Naive B cell (primary cell): ENCODE measurements around the gene ERMP1. TPM values are rescaled to one million over a fixed set of nuclear protein-coding genes. Genes with fewer than 3 reads are reported as not detected.
A peak's percentile ranks its signal among the peaks of the same experiment; 100 is the strongest.
"Not testable (repeated sequence)": the region's sequence is repeated elsewhere in the genome, so short reads cannot be mapped to it uniquely, and the experiment has no call there.

Experiments used
- ATAC-seq, 2 donors: fragments of 150-1000 bp; cut with Tn5 transposase; 2 replicates each; pipeline ENCODE4 v1.10.0; 2021; ENCODE audit warnings: low read depth in 2 of 2, mild to moderate bottlenecking in 2 of 2, moderate library complexity in 2 of 2
- DNase-seq: peaks from one replicate; pipeline ENCODE4 v3.0.0; 2022
- H3K27ac Mint-ChIP-seq, 6 donors: one replicate each; pipeline ENCODE4 v1.8.0; 2020 to 2022; ENCODE audit warnings: mild to moderate bottlenecking in 6 of 6, mixed read lengths in 6 of 6, moderate library complexity in 5 of 6, inconsistent platforms in 2 of 6
- H3K27me3 Mint-ChIP-seq, 3 donors: one replicate each; pipeline ENCODE4 v1.8.0; 2021 to 2022; ENCODE audit warnings: mixed read lengths in 3 of 3, mild to moderate bottlenecking in 1 of 3
- H3K36me3 Mint-ChIP-seq, 2 donors: one replicate each; pipeline ENCODE4 v1.8.0; 2020 to 2022; ENCODE audit warnings: mixed read lengths in 2 of 2, inconsistent platforms in 1 of 2, mild to moderate bottlenecking in 1 of 2
- H3K4me1 Mint-ChIP-seq, 3 donors: one replicate each; pipeline ENCODE4 v1.8.0; 2020 to 2022; ENCODE audit warnings: mixed read lengths in 3 of 3, inconsistent platforms in 1 of 3, mild to moderate bottlenecking in 1 of 3, moderate library complexity in 1 of 3
- H3K4me3 Mint-ChIP-seq, 8 donors: one replicate each; pipeline ENCODE4 v1.8.0; 2020 to 2022; ENCODE audit warnings: mild to moderate bottlenecking in 8 of 8, mixed read lengths in 8 of 8, moderate library complexity in 8 of 8, inconsistent platforms in 2 of 8
- H3K9me3 Mint-ChIP-seq, 7 donors: one replicate each; pipeline ENCODE4 v1.8.0; 2020 to 2022; ENCODE audit warnings: mixed read lengths in 7 of 7, mild to moderate bottlenecking in 5 of 7, inconsistent platforms in 2 of 7, moderate library complexity in 1 of 7
- polyA plus RNA-seq, 6 donors: library from polyadenylated mRNA; unstranded; fragments of 300-500 nt; fragmentation: Illumina TruSeq; gene quantifications; one replicate each; pipeline ENCODE4 v1.2.3, GENCODE V29; 2021; ENCODE audit warnings: low read depth in 6 of 6

ERMP1 gene
- polyA plus RNA-seq, 6 donors from 2014 or later: 3.0 to 6.4 (median 4.2) TPM

GRCh38 chr9:5825895-5826622 lies 6.9 kb downstream of the ERMP1 start:
- Mint-ChIP-seq H3K36me3 (peaks cover 6 to 10% of the 10 kb centered on the region in 2 donors), H3K27ac (peak overlapping the region in 1 of 6 donors; percentile 17), H3K4me3 (no peak overlapping the region), H3K4me1 (peaks cover 8 to 20% (median 19%) of the 10 kb centered on the region in 3 donors), H3K9me3 (no peaks in the 10 kb centered on the region), H3K27me3 (no peaks in the 10 kb centered on the region)
- DNase-seq (no peak), ATAC-seq (no peak)

- ATAC-seq: no peak
Observed at GRCh38 chr9:5825223-5825622, 7.7 kb downstream of the ERMP1 start.

GRCh38 chr9:5820425-5820824 lies 12.5 kb downstream of the ERMP1 start:
- no peak for ATAC-seq
- no peak overlapping the region for H3K27ac Mint-ChIP-seq
- H3K4me3 Mint-ChIP-seq: no peak overlapping the region
- H3K27me3 Mint-ChIP-seq: no peaks in the 10 kb centered on the region
- no peak for DNase-seq
- H3K36me3 Mint-ChIP-seq: peaks cover 20 to 23% of the 10 kb centered on the region in 2 donors
- no peaks in the 10 kb centered on the region for H3K9me3 Mint-ChIP-seq
- peaks cover 0 to under 1% (median 0%) of the 10 kb centered on the region in 3 donors for H3K4me1 Mint-ChIP-seq

More at GRCh38 chr9:5825223-5825622, 7.7 kb downstream of the ERMP1 start:
- H3K4me3 Mint-ChIP-seq: no peak overlapping the region
- DNase-seq: no peak
- peak overlapping the region in 1 of 6 donors; percentile 8 for H3K27ac Mint-ChIP-seq
- H3K36me3 Mint-ChIP-seq: peaks cover 6 to 10% of the 10 kb centered on the region in 2 donors
- H3K4me1 Mint-ChIP-seq: peaks cover 8 to 16% (median 14%) of the 10 kb centered on the region in 3 donors
- no peaks in the 10 kb centered on the region for H3K9me3 Mint-ChIP-seq
- H3K27me3 Mint-ChIP-seq: no peaks in the 10 kb centered on the region

- H3K27ac Mint-ChIP-seq: no peak overlapping the region
Observed at GRCh38 chr9:5819174-5819573, 13.7 kb downstream of the ERMP1 start.

GRCh38 chr9:5818424-5819142 lies 14.3 kb downstream of the ERMP1 start:
- Mint-ChIP-seq H3K27me3 (no peaks in the 10 kb centered on the region), H3K9me3 (no peaks in the 10 kb centered on the region), H3K27ac (no peak overlapping the region), H3K4me1 (no peaks in the 10 kb centered on the region), H3K4me3 (peak overlapping the region in 1 of 8 donors; percentile 25), H3K36me3 (peaks cover 17 to 29% of the 10 kb centered on the region in 2 donors)
- no peak for DNase-seq
- no peak for ATAC-seq

More at GRCh38 chr9:5819174-5819573, 13.7 kb downstream of the ERMP1 start:
- Mint-ChIP-seq H3K27me3 (no peaks in the 10 kb centered on the region), H3K9me3 (no peaks in the 10 kb centered on the region), H3K4me1 (no peaks in the 10 kb centered on the region), H3K36me3 (peaks cover 17 to 25% of the 10 kb centered on the region in 2 donors), H3K4me3 (no peak overlapping the region)
- no peak for DNase-seq
- no peak for ATAC-seq

- no peak overlapping the region for H3K4me3 Mint-ChIP-seq
- H3K9me3 Mint-ChIP-seq: no peaks in the 10 kb centered on the region
- H3K27ac Mint-ChIP-seq: no peak overlapping the region
- no peaks in the 10 kb centered on the region for H3K4me1 Mint-ChIP-seq
- H3K27me3 Mint-ChIP-seq: no peaks in the 10 kb centered on the region
- ATAC-seq (no peak), DNase-seq (no peak)
- H3K36me3 Mint-ChIP-seq: peaks cover 17 to 29% of the 10 kb centered on the region in 2 donors
Observed at GRCh38 chr9:5817862-5818261, 15.1 kb downstream of the ERMP1 start.

GRCh38 chr9:5815461-5815860 lies 17.5 kb downstream of the ERMP1 start:
- no peak overlapping the region for H3K27ac Mint-ChIP-seq
- H3K4me3 Mint-ChIP-seq: no peak overlapping the region
- H3K36me3 Mint-ChIP-seq: peaks cover 28 to 37% of the 10 kb centered on the region in 2 donors
- no peaks in the 10 kb centered on the region for H3K4me1 Mint-ChIP-seq
- DNase-seq (no peak), ATAC-seq (no peak)
- H3K9me3 Mint-ChIP-seq: no peaks in the 10 kb centered on the region
- H3K27me3 Mint-ChIP-seq: no peaks in the 10 kb centered on the region

- no peaks in the 10 kb centered on the region for H3K4me1 Mint-ChIP-seq
- no peaks in the 10 kb centered on the region for H3K27me3 Mint-ChIP-seq
- no peaks in the 10 kb centered on the region for H3K9me3 Mint-ChIP-seq
- H3K36me3 Mint-ChIP-seq: peaks cover 20 to 48% of the 10 kb centered on the region in 2 donors
- no peak overlapping the region for H3K4me3 Mint-ChIP-seq
- ATAC-seq: no peak
- H3K27ac Mint-ChIP-seq: no peak overlapping the region
- DNase-seq: no peak
Observed at GRCh38 chr9:5813824-5814223, 19.1 kb downstream of the ERMP1 start.

GRCh38 chr9:5811751-5812150 lies 21.2 kb downstream of the ERMP1 start:
- DNase-seq: no peak
- Mint-ChIP-seq H3K27ac (no peak overlapping the region), H3K36me3 (peaks cover 20 to 56% of the 10 kb centered on the region in 2 donors), H3K4me1 (peaks cover 0 to 3% (median 0%) of the 10 kb centered on the region in 3 donors), H3K4me3 (no peak overlapping the region), H3K27me3 (no peaks in the 10 kb centered on the region), H3K9me3 (no peaks in the 10 kb centered on the region)
- ATAC-seq: no peak

- Mint-ChIP-seq H3K36me3 (peaks cover 10 to 34% of the 10 kb centered on the region in 2 donors), H3K4me3 (no peak overlapping the region), H3K27ac (no peak overlapping the region), H3K4me1 (peaks cover 0 to 3% (median 0%) of the 10 kb centered on the region in 3 donors), H3K27me3 (no peaks in the 10 kb centered on the region), H3K9me3 (no peaks in the 10 kb centered on the region)
- ATAC-seq: no peak
- DNase-seq: no peak
Observed at GRCh38 chr9:5805478-5805877, 27.4 kb downstream of the ERMP1 start.

- H3K4me3 Mint-ChIP-seq: no peak overlapping the region
- no peaks in the 10 kb centered on the region for H3K27me3 Mint-ChIP-seq
- H3K4me1 Mint-ChIP-seq: no peaks in the 10 kb centered on the region
- no peaks in the 10 kb centered on the region for H3K9me3 Mint-ChIP-seq
- H3K27ac Mint-ChIP-seq: no peak overlapping the region
- ATAC-seq (no peak), DNase-seq (no peak)
- H3K36me3 Mint-ChIP-seq: peaks cover 2 to 11% of the 10 kb centered on the region in 2 donors
Observed at GRCh38 chr9:5801739-5802113, 31.2 kb downstream of the ERMP1 start.

GRCh38 chr9:5800969-5801738 lies 31.8 kb downstream of the ERMP1 start:
- DNase-seq: no peak
- Mint-ChIP-seq H3K4me3 (no peak overlapping the region), H3K36me3 (peaks cover 7 to 17% of the 10 kb centered on the region in 2 donors), H3K4me1 (no peaks in the 10 kb centered on the region), H3K9me3 (no peaks in the 10 kb centered on the region), H3K27ac (peak overlapping the region in 1 of 6 donors; percentile 39), H3K27me3 (no peaks in the 10 kb centered on the region)
- no peak for ATAC-seq

GRCh38 chr9:5800378-5800777 lies 32.5 kb downstream of the ERMP1 start:
- not testable (repeated sequence) for H3K4me3 Mint-ChIP-seq, H3K4me1 Mint-ChIP-seq, DNase-seq, H3K27ac Mint-ChIP-seq, H3K9me3 Mint-ChIP-seq, H3K27me3 Mint-ChIP-seq, ATAC-seq
- peaks cover 9 to 20% of the 10 kb centered on the region in 2 donors for H3K36me3 Mint-ChIP-seq
